Upper lobe of left lung (tissue), 4 donors: ENCODE results near the gene MCF2.

ENCODE experiments used
- POLR2AphosphoS5 ChIP-seq, 2 donors: sonication (generic); formaldehyde crosslinking; IDR thresholded peaks; one replicate each; pipeline ENCODE4 v1.5.1; 2017; ENCODE audit warnings: antibody characterized with exemption in 2 of 2
- TF ChIP-seq, protein P1 (sequence below), 6 experiments: fragments of 450-650 bp in 4 of 6; fragments of 200-600 bp in 2 of 6; sonication (generic) in 2 of 6; IDR thresholded peaks; one replicate each; pipeline ENCODE4 v1.5.1; 2016 to 2019; ENCODE audit warnings: antibody characterized with exemption in 6 of 6

DNA sequence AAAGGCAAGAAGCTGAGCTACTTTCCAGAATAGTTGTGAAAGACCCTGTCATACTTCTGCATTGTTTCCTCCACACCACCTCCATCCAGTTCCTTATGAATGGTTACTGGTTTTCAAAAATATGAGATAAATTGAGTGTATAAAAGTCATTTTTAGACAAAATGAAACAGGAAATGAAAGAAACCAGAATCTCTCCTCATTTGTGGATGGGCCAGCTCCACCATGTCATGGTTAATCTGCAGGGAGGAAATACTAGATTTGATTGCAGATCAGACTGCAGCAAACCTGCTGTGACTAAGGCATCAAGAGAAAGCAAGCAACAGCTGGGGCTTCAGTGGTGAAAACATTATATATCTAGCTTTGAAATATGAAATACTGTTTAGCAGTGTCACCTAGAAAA is 153.6 kb downstream of the MCF2 start:
- TF ChIP-seq, protein P1, sequence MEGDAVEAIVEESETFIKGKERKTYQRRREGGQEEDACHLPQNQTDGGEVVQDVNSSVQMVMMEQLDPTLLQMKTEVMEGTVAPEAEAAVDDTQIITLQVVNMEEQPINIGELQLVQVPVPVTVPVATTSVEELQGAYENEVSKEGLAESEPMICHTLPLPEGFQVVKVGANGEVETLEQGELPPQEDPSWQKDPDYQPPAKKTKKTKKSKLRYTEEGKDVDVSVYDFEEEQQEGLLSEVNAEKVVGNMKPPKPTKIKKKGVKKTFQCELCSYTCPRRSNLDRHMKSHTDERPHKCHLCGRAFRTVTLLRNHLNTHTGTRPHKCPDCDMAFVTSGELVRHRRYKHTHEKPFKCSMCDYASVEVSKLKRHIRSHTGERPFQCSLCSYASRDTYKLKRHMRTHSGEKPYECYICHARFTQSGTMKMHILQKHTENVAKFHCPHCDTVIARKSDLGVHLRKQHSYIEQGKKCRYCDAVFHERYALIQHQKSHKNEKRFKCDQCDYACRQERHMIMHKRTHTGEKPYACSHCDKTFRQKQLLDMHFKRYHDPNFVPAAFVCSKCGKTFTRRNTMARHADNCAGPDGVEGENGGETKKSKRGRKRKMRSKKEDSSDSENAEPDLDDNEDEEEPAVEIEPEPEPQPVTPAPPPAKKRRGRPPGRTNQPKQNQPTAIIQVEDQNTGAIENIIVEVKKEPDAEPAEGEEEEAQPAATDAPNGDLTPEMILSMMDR (IDR thresholded peaks at IDR 0.05) = no peak
- TF ChIP-seq POLR2AphosphoS5 (IDR thresholded peaks at IDR 0.05) = no peak
